NB4 (cell line): Measurements from ENCODE around the gene PABPC3.

Source experiments
- DNase-seq: peaks from one replicate; pipeline ENCODE4 v3.0.0; 2010; ENCODE audit warnings: low read depth
- H3K4me3 ChIP-seq: one replicate; pipeline ENCODE4 v1.5.1; 2011; ENCODE audit warnings: mild to moderate bottlenecking, low read depth, low read length, moderate library complexity
- CTCF ChIP-seq: IDR thresholded peaks from one replicate; pipeline ENCODE4 v1.5.1; 2012; ENCODE audit warnings: low read depth, low read length
- MAX ChIP-seq: IDR thresholded peaks from 2 replicates; pipeline ENCODE4 v1.6.1; 2011; ENCODE audit warnings: low read depth, low read length
- MYC ChIP-seq: IDR thresholded peaks from 2 replicates; pipeline ENCODE4 v1.6.1; 2011; ENCODE audit warnings: low read depth, low read length
- POLR2A ChIP-seq: IDR thresholded peaks from 2 replicates; pipeline ENCODE4 v1.6.1; 2011; ENCODE audit warnings: mild to moderate bottlenecking; ENCODE audit not compliant: insufficient read length; ENCODE audit errors: extremely low read depth

Gene PABPC3

GRCh38 chr13:25062479-25062878 lies 33.5 kb upstream of the PABPC3 start:
- no peak for DNase-seq
- H3K4me3 ChIP-seq: no peak overlapping the region
- TF ChIP-seq CTCF: peak; percentile 12
- no peak for TF ChIP-seq MYC

GRCh38 chr13:25064396-25064795 lies 31.5 kb upstream of the PABPC3 start:
- no peak for TF ChIP-seq POLR2A
- no peak for TF ChIP-seq MAX
- no peak for TF ChIP-seq MYC
- TF ChIP-seq CTCF: no peak
- no peak overlapping the region for H3K4me3 ChIP-seq
- no peak for DNase-seq

- TF ChIP-seq CTCF (no peak), POLR2A (no peak)
Measured at GRCh38 chr13:25065974-25066770, 29.8 kb upstream of the PABPC3 start.

GRCh38 chr13:25067064-25067463 lies 28.9 kb upstream of the PABPC3 start:
- TF ChIP-seq CTCF (no peak), MAX (no peak), POLR2A (no peak), MYC (no peak)
- no peak for DNase-seq

More at GRCh38 chr13:25065974-25066770, 29.8 kb upstream of the PABPC3 start:
- no peak for DNase-seq
- no peak overlapping the region for H3K4me3 ChIP-seq

GRCh38 chr13:25068810-25069209 lies 27.1 kb upstream of the PABPC3 start:
- TF ChIP-seq MAX: no peak
- TF ChIP-seq MYC: no peak
- no peak for TF ChIP-seq POLR2A
- no peak for TF ChIP-seq CTCF
- H3K4me3 ChIP-seq: no peak overlapping the region
- DNase-seq: no peak

More at GRCh38 chr13:25067064-25067463, 28.9 kb upstream of the PABPC3 start:
- H3K4me3 ChIP-seq: no peak overlapping the region

- DNase-seq: no peak
Measured at GRCh38 chr13:25069236-25069635, 26.7 kb upstream of the PABPC3 start.

More at GRCh38 chr13:25069236-25069635, 26.7 kb upstream of the PABPC3 start:
- no peak for TF ChIP-seq POLR2A
- no peak for TF ChIP-seq MYC
- TF ChIP-seq MAX: no peak
- no peak for TF ChIP-seq CTCF
- H3K4me3 ChIP-seq: no peak overlapping the region
